DMS79 treated with DMSO at 0.1 percent for 48 hours (cell line): ENCODE data around the gene C1QTNF12.
A peak's percentile ranks its signal among the peaks of the same experiment; 100 is the strongest.

Source experiments
- DNase-seq: peaks from one replicate; lab custom pipeline; 2025; lab: John Stamatoyannopoulos, UW

The C1QTNF12 gene

DNA sequence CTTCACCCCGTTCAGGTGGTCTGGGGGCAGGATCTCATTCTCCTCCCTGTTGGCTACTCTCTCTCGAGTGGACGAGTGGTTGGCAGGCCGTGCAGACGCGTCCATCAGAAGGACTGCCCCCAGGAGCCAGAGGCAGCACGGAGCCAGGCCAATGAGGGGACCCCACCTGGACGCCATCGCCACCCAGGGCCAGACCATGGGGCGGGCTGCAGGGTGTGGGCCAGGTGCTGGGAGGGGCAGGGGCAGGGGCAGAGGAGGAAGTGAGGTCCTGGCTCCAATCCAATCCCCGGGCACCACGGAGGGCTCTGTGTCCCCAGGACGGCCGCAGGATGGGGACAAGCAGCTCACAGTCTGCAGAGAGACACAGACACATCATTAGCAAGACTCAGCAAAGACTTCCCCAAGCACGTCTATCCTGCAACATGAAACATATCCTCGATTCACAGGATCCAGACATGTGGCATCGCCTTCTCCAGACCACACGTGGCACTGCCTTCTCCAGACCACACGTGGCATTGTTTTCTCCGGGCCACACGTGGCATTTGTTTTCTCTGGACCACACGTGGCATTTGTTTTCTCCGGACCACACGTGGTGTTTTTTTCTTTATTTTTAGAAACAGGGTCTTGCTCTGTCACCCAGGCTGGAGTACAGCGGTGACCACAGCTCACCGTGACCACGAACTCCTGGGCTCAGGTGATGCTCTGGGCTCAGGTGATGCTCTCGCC lies 17.8 kb downstream of the C1QTNF12 start:
- DNase-seq: no peak

DNA sequence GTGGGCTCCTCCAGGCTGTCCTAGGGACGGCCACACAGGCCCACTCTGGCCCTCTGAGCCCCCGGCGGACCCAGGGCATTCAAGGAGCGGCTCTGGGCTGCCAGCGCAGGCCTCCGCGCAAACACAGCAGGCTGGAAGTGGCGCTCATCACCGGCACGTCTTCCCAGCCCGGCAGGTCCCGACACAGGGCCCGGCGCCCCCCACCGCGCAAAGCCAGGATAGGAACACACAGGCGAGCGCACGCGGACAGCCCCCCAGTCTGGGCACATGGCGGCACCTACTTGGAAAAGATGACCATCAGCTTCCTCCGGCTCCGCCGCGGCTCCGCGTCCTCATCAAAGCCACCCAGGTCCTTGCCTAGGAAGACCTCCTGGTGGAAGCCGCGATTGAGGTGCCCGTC lies 18.3 kb downstream of the C1QTNF12 start:
- no peak for DNase-seq

DNA sequence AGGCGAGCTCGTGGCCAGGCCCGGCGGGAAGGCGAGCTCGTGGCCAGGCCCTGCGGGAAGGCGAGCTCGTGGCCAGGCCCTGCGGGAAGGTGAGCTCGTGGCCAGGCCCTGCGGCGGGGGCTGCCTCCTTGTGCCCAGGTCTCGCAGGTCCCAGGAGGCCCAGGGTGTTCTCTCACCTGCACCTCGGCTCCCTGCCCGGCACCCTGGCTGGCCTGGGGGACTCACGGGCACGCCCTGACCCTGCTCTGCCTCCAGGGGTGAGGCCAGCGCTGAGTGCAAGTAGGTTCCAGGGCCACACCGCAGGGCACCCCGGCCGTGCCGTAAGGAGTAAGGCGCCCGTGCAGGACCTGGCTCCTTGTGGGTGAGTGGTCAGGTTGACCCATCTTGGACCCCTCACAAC lies 19.1 kb downstream of the C1QTNF12 start:
- no peak for DNase-seq

DNA sequence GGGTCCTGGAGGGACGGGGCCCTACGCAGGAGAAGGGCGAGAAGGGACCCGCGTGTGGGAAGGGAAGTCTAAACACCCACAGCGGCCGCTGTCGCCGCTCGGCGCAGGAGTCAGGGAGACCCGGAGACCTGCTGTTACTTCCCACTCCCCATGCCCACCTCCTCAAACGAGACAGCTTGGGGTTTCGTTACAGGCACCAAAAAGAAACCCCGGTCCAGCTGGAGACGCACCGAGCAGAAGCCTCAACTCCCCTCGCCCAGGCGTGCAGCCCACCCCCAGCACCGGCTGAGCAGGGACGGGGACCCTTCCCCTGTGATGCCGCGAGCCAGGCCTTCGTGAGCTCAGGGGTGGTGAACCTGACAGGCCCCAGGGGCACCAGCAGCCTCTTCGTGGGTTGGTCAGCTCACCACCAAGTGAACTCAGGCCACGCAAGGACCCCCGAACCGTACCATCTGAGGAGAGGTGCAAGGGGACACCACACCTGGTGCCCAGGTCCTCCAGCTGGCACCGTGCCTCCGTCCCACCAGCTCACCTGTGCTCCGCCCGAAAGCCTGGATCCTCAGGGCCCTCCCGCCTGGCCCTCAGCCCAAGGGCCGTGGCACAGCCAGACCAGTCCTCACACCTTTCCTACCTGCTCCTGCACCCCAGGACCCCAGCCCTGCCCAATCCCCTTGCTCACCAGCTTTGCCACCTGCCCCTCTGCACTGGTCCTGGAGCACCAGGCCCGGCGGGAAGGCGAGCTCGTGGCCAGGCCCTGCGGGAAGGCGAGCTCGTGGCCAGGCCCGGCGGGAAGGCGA lies 19.8 kb downstream of the C1QTNF12 start:
- no peak for DNase-seq

DNA sequence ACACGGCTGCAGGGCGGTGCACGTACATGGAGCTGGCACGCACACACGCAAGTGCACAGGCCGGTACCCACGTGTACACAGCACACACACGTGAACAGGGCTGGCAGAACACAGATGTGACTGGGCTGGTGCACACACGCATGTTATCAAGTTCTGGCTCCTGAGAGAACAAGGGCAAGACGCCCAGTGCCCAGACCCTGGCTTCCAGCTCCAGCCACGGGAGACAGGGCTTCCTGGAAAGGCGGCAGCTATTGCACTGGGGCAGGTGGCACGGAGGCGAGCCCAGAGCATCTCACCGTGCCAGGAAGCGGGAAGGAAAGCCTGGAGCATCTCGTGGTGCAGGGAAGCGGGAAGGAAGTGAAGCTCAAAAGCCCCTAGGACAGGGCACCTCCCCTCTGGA lies 20.6 kb downstream of the C1QTNF12 start:
- no peak for DNase-seq

DNA sequence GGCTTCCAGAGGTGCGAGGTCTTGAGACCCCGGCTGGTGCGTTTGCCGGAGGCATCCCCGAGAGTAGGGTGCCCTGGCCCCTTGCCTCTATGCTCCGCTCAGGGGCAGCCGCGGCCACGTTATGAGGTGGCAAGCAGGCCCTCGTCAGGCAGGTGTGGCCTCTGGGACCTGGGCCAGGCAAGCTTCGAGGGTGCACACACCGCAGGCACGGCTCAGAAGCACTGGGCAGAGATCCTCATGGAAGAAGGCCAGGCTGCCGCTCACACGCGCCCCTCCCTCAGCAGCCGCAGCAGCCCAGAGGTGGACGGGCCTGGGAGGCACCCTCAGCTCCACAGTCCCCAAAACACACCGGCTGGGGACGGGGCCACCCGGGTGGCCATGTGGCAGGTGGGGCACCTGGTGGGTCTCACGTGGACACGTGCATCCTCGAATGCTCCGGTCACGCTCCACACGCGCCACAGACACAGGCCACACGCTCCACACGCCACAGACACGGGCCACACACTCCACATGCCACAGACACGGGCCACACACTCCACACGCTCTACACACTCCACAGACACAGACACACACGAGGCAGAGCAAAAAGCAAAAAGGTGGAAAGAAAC lies 21.2 kb downstream of the C1QTNF12 start:
- peak; percentile 34 for DNase-seq

DNA sequence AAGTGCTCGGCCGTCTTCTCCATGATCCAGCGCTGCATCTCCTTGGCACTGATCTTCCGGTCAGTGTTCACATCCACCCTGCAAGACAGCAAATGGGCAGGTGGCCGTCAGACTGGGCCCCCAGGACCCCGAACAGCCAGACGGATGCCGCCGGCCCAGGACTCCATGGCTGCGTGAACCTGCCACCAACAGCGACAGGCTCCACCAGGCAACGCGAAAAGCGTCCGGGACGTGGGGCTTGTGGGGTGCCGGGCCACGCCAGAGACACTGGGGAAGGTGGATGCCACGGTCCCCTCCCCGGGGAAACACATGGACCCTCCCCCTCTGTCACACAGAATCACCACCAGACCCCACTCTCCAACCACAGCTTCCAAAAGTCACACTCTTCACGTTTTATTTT lies 22.6 kb downstream of the C1QTNF12 start:
- DNase-seq: no peak

DNA sequence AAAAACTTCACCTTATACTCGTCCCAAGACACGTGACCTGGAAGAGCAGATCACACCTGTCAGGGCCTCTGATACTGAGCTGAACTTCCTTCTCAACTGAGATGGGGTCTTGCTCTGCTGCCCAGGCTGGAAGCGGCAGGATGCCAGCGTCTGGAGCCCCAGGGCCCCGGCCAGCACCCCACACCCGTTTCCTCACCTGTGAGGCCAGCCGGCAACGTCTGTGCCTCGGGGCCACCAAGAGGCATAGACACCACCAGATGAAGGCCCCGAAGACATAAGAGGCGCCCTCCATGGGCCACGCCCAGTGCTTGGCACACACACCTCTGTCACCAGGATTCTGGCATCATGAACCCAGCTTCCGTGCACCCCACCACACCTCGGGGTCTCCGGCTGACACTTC lies 23.2 kb downstream of the C1QTNF12 start:
- no peak for DNase-seq

DNA sequence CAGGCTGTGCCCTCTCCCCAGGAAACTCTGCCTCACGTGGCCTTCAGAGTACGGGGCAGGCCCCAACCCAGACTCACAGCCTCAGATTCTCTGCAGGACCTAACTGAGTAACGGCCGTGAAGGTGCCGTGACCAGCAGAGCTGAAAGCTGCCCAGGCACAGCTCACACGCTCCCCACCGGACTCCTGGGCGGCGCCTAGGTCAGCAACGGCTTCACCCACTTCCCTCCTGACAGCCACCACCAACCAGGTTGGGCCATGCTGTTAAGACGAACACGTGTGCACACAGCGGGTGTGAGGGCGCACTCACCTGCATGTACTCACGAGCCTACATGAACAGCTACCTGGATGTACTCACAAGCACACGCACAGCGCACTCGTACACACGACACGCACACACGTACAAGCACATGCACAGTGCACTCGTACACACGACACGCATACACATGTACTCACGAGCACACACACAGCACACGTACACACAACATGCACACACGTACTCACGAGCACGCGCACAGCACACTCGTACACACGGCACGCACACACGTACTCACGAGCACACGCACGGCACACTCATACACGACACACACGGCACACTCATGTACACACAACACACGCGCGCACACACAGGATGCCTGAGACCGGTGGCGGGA lies 23.8 kb downstream of the C1QTNF12 start:
- no peak for DNase-seq

DNA sequence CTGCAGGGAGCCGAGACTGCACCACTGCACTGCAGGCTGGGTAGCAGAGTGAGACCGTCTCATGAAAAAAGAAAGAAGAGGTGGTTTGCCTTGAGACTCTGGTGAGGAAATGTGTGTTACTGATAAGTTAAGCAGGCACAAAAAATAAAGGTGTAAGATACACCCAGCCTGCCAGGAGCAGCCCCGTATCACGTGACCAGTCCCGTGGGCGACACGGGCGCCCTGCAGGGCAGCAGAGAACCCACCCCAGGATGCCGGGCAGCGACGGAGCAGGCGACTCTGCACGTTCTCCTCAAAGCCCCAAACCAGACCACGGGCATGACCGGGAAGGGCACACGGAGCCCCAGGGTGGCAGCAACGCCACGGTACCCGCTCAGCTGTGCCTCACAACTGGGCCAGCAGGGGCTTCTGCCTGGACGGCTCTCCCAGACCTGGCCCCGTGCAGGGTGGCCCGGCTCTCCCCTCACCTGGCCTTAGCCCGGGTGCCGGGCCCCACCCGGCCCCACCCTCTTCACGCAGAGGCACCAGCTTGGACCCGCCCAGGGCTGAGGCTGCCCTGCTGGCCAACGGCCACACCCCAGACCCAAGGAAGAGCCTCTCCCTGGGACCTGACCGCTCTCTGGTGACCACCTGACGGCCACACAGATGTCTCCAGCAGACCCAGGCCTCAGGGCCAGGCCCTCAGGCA lies 24.5 kb downstream of the C1QTNF12 start:
- DNase-seq: no peak

DNA sequence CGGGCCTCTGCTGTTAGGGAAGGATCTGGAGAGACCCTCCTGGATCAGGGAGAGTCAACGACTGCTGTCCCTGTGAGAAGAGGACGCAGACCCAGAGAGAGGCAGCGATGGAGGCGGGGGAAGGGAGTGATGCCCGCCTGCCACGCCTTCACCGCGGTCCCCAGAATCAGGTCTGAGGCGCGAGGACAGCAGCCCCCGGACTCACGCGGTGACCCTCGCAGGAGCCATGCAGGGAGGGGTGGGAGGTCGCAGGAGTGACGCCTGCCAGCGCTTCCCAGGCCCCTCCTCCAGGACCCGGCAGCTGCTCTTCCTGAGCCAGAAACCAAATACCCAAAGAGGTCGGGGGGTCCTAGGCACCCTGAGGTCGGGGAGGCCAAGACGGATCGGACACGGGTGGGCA lies 26.3 kb downstream of the C1QTNF12 start:
- no peak for DNase-seq

DNA sequence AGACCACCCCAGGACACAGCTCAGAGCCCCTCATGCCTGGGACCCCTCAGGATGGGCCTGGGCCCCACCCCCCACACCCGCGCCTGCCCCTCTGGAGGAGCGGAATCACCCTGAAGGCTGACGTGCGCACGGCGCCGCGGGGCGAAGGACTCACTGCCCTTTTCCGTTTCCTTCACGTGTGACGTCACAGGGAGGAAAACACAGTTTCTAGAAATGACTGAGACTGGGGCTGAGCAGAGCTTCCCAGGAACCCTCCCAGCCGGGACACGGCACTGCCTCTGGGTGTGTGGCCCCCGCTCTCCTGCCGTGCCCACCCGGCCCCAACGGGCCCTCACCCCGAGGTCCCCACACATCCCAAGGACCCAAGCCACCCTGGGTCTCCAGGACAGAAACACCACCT lies 27.2 kb downstream of the C1QTNF12 start:
- DNase-seq: no peak

DNA sequence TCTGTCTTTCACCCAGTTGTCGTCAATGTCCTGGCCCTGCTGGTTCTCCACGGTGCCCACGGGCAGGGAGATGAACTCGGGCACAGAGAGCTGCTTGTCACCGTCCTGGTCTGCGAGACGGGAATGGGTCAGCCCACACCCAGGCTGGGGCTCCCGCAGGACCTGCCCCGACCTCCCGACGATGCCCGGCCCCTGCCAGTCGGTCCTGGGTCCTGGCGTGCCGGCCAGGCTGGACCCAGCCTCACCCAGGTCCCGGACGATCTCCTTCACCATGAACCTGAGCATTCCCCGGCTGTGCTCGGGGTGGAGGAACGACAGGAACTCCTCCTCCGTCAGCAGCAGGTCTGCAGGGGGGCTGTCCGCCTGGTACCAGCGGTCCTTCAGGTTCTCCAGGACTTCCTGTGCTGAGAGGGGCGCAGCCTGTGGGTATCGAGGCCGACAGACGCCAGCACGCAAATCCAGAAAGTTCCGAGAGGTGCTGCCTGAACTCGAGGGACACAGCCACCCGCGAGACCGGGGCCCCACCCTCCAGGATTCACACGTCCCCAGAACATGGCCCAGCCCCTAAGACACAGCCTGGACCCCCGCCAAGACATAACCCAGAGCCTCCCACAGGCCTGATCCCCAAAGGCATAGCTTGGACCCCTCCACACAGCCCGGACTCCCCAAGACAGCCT lies 27.9 kb downstream of the C1QTNF12 start:
- no peak for DNase-seq

DNA sequence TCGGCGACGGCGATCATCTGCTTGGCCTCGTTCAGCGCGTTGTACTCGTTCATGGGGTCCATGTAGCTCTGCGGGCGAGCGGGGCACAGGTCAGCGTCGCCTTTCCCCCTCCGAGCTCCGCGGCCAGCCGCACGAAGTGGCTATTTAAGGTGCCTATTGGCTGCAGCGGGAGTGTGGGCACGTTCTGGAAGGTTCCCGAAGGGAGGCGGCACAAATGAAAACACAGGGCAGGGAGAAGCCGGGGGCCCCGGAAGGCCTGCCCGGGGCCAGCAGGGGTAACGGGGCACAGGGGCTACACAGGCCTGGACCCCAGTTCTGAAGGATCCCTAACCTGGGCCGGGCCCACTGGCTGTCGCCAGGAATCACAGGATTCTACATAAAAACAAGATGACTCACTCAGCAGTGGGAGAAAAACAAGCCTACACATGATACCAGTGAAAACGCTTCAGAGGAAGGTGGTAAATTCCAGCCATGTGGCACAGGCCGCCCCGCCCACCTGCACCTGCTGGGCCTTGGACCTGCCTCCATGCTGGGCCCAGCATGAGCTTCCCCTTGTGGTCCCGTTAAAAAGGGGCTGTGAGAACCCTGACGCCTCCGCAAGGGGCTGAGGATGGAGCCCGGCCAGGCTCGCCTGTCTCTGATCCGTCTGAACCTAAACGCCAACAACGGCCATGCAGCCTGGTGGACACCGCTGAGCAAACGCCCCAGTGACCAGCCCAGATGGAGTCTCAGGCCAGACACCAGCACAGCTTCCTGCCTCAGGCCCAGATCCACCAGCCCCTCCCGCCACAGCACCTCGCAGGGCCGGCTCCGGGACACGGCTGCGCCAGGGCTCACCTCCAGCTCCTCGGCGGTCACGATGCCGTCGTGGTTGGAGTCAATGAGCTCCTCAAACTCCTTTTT lies 28.6 kb downstream of the C1QTNF12 start:
- DNase-seq: no peak

DNA sequence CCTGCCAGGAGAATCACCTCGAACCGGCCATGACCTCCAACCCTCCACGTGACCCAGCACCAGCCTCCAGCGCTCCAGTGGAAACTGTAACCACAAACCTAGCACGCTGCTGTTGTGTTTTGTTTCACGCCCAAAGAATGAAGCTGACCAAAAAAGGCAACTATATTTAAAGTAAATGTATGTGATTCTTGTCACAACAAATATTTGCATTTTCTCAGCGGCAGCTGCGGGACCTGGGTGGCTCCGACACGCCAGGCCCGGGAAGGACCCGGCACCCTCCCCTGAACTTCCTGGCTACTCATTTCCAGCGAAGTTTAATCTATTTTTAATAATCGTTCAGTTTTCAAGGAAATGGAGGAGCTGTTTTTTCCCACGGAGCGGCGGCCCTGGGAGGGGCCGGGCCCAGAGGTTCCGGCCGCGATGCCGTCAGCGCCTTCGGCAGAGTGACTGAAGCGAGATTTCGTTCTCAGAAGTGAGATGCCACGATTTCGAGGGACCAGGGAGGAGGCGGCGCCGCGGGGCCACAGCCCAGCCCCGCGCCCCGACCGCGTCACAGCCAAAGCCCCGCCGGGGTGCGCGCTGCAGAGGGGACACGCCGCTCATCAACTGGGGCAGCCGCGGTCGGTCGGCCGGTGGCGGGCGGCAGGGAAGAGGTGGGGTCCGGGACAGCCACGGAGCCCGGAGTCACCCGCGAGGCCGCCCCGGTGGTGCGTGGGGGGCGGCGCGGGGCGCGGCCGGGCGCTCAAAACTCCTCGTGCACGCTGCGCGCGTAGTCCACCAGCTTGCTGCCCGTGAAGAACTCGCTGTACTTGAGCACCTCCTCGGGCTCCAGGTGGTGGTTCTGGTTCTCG lies 29.5 kb downstream of the C1QTNF12 start:
- no peak for DNase-seq

DNA sequence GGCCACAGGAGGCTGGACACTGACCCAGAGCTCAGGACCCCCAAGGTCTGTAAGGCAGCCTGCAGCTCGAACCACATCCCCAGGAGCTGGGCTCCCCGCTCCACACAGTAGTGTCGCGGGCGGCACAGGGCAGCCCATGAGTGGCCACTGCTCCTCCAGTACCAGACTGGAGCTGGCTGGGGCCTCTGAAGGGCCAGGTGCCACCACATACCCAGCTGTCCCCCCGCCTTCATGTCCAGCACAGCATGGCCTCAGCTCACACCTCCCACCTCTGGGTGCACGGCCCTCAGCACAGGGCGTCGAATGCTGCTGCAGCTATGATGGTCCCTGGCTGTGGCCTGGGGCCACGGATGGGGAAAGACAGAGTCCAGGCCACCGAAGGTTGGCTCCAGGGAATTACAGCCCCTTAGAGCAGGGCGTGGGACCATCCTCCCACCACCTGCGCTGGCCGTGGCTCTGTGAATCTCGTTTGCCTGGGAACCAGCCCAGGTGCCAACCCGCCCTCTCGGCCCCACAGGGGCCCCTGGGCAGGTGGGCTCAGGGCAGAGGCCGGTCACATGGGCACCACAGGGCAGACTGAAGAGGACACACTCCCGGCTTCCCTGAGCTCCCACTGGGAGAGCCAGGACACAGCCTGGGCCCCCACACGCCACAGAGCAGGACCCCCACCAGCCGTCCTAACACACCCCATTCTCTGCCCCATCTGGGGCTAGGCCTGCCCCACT lies 30.5 kb downstream of the C1QTNF12 start:
- no peak for DNase-seq

DNA sequence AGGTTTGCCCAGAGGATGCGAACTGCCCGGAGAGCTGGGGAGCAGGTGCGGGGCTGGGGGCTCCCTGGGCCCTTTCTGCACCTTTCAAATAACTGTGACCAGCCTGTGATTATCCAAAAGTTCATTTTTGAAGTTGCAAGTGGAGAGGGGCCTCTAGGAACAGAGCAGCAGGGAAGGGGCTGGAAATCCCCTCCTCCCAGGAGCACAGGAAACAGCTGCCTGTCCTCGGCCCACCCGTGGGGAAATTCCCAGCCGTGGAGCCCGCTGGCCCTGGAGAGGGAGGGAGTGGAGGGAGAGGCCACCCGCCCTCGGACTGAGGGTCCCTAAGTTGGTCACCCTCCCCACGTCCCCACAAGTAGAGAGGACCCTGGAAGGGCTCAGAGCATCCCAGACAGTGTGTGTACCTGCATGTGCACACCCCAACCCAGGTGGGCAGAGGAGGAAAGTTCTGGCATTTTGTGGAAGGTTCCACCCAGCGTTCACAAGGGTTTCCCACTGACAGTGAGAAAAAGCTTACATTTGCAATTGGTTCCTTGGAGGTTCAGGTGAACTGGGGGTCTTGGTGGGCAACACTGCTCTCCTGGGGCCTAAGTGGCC lies 31.3 kb downstream of the C1QTNF12 start:
- no peak for DNase-seq
